ENCODE measurements around the gene COTL1.
"Not testable (repeated sequence)": the region's sequence is repeated elsewhere in the genome, so short reads cannot be mapped to it uniquely, and the experiment has no call there.

The COTL1 gene

GRCh38 chr16:84641643-84642358 is 23.9 kb upstream of the COTL1 start:
- DNase-seq: no peak

GRCh38 chr16:84640145-84640544 is 22.3 kb upstream of the COTL1 start:
- DNase-seq: no peak

GRCh38 chr16:84638231-84638806 is 20.4 kb upstream of the COTL1 start:
- no peak for DNase-seq

DNA sequence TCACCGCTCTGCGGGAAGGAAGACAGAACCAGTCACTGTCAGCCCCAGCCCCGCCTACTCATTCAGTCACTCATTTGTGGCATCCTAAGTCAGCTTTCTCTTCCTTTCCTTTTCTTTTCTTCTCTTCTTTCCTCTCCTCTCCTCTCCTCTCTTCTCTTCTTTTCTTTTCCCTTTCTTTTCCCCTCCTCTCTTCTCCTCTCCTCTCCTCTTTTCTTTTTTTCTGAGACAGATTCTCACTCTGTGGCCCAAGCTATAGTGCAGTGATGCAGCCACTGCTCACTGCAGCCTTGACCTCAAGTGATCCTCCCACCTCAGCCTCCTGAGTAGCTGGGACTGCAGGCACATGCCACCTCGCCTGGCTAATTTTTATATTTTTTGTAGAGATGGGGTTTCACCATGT is 19.8 kb upstream of the COTL1 start:
- DNase-seq: no peak

GRCh38 chr16:84635702-84636101 is 17.8 kb upstream of the COTL1 start:
- no peak for DNase-seq

- peak; percentile 36 for DNase-seq
These were observed 15.7 kb upstream of the COTL1 start for GRCh38 chr16:84633622-84634021.

DNA sequence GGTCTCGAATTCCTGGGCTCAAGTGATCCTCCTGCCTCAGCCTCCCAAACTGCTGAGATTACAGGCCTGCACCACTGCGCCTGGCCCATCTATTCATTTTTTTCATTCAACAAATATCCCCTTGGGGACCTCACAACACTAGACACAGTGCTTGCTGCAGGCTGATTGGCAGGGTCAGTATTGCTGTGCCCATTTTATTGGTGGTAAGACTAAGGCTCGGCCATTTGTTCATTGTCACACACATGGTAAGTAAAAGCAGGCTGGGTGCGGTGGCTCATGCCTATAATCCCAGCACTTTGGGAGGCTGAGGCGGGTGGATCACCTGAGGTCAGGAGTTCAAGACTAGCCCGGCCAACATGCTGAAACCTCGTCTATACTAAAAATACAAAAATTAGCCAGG is 15.0 kb upstream of the COTL1 start:
- not testable (repeated sequence) for DNase-seq

- DNase-seq: no peak
These were observed 14.0 kb upstream of the COTL1 start for GRCh38 chr16:84631886-84632285.

DNA sequence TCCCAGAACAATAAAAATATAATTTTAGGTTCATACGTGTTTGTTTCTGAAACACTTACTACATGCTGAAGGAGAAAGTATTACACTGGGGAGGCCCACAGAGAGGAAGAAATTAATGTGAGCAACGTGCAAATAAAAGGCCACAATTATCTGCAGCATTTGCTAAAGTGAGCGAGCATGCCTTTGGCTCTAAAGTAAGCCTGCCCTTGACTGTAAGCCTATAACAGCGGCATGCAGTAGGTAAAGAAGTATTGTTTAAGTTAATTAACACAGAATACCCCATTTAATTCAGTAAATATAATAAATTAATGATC is 13.2 kb upstream of the COTL1 start:
- DNase-seq: no peak

DNA sequence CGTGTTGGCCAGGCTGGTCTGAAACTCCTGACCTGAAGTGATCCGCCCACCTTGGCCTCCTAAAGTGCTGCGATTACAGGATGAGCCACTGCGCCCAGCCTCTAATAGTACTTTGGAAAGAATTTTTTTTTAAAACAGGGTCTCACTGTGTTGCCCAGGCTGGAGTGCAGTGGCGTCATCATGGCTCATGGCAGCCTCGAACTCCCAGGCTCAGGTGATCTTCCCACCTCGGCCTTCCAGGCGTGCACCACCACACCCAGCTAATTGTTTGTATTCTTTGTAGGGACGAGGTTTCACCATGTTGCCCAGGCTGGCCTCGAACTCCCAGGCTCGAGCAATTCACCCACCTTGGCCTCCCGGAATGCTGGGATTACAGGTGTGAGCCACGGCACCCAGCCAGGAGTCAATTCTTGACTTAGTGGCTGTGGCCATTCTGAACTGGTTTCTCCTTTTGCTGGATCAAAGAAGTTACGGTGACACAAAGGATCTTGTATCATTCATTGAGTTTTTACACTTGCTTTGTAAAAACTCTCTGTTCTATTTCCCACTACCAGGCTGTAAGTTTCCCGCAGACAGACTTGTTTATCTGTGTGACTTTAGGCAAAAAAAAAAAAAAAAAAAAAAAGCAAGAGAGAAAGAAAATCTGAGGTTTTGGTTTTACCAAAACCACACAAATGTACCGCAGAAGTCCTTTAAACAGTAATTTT is 12.7 kb upstream of the COTL1 start:
- DNase-seq: no peak

DNA sequence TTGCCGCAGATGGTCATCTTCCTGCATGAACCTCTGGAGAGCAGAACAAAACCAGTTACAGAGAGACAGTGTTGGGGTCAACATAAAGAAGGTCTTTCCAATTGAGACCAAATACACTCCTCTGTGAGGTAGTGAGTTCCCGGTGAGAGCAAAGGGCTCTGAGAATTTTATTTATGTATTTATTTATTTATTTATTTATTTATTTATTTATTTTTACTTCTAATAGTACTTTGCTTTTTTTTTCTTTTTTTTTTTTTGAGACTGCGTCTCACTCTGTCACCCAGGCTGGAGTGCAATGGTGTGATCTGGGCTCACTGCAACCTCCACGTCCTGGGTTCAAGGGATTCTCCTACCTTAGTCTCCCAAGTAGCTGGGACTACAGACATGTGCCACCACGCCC is 12.1 kb upstream of the COTL1 start:
- no peak for DNase-seq

DNA sequence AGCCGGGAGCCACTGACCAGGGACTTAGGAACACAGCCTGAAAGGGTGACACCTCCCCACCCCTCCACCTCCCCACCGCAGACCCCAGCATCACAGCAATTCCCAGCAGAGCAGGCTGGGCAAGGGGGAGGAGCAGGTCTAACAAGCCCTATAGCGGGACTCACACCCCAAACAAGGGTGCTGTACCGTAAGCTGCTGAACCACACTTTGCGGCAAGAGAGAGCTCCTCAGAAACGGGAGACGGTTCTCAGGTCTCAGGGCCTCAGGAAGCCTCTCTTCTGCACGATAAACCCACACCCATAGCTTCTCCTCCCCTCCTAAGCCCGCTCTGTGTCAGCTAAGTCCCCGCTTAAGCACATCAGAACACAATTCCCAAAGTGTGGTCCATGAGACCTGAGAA is 11.7 kb upstream of the COTL1 start:
- no peak for DNase-seq

- DNase-seq: no peak
These were observed 10.4 kb upstream of the COTL1 start for GRCh38 chr16:84628226-84628731.

DNA sequence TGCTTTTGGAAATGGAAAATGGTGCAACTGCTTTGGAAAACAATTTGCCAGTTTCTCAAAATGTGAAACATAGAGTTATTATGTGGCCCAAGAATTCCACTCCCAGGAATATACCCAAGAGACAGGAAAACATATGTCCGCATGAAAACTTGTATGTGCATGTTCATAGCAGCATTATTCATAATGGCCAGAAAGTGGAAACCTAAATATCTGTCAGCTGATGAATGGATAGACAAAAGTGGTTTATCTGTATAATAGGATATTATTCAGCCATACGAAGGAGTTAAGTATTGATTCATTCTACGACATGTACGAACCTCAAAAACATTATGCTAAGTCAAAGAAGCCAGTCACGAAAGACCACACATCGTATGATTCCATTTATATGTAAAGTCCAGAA is 7.7 kb upstream of the COTL1 start:
- no peak for DNase-seq

DNA sequence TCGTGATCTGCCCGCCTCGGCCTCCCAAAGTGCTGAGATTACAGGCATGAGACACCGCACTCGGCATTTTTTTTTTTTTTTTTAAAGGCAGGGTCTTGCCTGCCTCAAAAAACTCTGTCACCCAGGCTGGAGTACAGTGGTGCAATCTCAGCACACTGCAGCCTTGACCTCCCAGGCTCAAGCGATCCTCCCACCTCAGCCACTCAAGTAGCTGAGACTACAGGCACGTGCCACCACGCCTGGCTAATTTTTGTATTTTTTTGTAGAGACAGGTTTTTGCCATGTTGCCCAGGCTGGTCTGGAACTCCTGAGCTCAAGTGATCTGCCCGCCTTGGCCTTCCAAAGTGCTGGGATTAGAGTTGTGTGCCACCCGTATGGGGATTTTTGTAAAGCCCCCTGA is 3.0 kb upstream of the COTL1 start:
- DNase-seq: not testable (repeated sequence)

- no peak for DNase-seq
These were observed 943 bp upstream of the COTL1 start for GRCh38 chr16:84618581-84619460.

- DNase-seq: no peak
These were observed 662 bp downstream of the COTL1 start for GRCh38 chr16:84617041-84617790.

GRCh38 chr16:84616515-84616914 is 1.4 kb downstream of the COTL1 start:
- DNase-seq: no peak

GRCh38 chr16:84614968-84615813 is 2.7 kb downstream of the COTL1 start:
- DNase-seq: no peak

DNA sequence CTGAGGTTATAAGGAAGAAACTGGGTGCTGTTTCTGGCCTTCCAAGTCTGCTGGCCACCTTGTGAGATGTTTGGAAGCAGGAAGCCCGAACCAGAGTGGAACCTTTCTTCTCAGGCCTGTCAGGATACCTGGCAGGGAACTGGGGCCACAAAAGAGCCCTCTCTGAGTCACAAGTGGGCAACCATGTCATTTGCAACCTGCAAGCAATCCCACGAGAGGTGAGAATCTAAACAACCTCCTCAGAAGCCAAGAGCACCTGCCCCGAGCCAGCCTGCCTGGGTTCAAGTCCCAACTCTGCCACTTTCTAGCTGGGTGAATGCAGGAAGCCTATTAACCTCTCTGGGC is 3.3 kb downstream of the COTL1 start:
- no peak for DNase-seq

- no peak for DNase-seq
These were observed 3.8 kb downstream of the COTL1 start for GRCh38 chr16:84614073-84614459.
